Inferior parietal cortex (tissue), 1 donor: ENCODE results near the gene IFI30.

Source experiments
- DNase-seq: peaks from one replicate; pipeline ENCODE4 v3.0.0-alpha.2; 2016; ENCODE audit errors: extremely low spot score

IFI30 gene

DNA sequence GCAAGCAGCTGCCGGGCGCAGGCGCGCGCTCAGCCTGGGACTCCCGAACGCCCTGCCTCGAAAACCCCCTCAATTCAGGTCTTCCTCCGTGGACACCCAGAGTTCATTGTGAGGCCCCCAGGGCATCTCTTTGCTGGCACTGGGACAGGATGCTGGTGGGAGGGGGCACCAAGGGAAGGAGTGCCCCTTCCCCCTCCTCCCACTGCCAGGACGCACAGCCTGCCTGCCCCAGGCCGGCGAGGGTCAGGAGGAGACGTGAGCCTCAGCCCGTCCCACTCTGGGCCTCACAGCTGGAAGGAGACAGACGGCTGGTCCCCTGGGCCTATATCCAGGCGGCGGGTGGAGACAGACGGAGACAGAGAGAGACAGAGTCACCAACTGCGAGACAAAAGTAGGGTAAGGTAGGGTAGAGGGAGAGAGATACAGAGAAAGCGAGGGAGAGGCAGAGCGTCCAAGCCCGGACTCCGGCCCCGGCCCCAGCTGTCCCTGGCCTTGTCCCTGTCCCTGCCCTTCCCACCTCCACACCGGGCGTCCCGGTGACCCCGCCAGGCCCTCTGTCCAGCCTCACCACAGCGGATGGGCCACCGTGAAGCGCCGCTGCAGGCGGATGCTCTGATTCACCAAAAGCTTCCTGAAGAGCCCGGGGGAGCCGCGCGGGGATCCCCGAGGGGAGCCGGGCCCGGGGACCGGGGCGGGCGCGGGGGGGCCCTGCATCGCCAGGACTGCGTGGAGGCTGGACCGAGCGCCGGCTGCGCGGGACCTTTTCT lies 52.3 kb downstream of the IFI30 start, which contains the start of gene PDE4C:
PDE4C (minus strand) TSS at position 737 of the 767 bp plus-strand sequence; CDS start at position 714, 23 bp downstream.
- no peak for DNase-seq

DNA sequence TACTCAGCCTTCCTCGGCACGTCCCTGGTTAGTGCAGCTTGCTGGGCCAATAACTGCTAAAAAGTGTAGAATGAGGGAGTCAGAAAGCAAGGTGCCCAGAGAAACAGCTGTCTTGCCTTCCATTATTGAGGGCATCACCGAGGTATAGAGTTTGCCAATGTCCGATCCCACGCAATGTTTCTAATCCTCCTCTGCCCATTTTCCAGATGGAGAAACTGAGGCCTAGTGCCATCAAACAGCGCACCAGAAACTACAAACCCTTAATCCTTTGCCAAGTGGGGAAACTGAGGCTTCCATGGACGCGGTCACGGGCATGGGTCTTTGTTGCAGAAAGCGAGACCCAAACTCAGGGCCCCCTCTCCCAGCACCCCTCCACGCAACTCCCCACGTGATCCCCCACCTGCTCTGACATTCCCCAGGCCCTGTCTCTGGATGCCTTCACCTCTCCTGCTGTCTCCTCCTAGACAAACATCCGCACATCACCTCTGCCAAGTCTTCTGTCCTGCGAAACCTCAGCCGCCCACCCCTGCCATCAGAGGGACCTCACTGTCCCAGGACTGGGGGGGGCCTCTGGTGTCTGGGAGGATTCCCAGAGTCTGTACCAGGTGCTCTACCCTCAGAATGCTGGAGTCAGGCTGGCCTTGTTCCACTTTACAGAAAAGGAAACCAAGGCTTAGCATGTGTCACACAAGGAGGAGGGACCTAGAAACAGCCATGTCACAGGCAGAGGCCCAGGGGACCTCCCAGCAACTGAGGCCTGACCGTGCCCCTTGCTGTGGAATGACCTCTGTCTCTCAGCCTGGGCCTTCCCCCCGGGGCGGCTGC lies 53.6 kb downstream of the IFI30 start:
- DNase-seq: no peak
